HG03196 (cell line): ENCODE data around the gene BCL2L1.
"Not testable (repeated sequence)": the region's sequence is repeated elsewhere in the genome, so short reads cannot be mapped to it uniquely, and the experiment has no call there.

Source experiments
- ATAC-seq: cut with Tn5 transposase; IDR thresholded peaks from one replicate; pipeline ENCODE4 v1.9.1; 2021; ENCODE audit not compliant: unreplicated experiment

The BCL2L1 gene

DNA sequence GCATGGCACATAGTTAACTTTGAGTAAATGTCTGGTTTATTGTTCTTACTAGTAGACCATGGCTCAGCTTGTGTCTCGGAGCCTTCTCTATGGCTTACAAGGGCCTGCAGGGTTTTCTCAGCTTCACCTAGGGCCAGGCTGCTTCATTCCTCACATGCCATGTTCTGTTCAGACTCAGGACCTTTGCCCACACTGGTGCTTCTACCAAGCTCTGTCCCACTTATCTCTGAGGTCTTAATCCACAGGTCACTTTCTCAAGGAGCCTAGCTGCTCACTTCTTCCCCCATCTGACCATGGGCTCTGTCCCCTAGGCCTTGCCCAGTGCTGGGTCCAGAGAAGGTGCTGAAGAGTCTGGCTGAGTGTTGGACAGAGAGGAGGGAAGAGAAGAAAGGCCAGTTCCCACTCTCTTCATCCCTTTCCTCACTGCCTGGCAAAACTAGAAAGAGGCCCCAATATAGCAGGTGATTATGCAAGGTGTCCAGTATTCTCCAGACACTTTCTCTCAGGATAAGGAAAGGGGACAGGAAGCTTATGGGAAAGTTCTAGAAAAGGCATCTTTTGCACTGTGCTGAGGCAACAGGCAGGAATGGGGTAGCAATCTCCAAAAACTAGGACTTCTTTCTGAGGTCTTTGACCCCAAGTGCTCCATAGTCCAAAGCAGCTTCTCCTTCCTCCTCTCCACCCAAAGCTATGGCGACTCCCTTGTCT, 45.0 kb downstream of the BCL2L1 start:
- no peak for ATAC-seq

DNA sequence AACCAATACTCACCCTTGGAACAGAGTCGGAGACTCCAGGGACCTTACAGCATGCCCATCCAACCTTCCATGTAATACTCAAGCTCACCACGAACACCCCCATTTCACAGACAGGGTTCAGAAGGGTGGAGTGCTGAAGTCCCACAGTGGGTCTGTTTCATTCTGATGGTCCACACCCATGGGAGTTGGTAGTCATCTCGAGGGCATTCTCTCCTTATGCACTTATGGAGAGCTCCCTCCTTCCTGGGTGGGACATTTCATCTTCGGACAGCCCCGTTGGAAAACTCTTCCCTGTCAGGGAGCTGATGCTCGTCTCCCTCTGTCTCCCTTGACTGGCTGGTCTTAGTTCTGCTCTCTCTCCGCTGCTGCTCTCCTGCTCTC, 46.1 kb downstream of the BCL2L1 start:
- ATAC-seq = no peak

DNA sequence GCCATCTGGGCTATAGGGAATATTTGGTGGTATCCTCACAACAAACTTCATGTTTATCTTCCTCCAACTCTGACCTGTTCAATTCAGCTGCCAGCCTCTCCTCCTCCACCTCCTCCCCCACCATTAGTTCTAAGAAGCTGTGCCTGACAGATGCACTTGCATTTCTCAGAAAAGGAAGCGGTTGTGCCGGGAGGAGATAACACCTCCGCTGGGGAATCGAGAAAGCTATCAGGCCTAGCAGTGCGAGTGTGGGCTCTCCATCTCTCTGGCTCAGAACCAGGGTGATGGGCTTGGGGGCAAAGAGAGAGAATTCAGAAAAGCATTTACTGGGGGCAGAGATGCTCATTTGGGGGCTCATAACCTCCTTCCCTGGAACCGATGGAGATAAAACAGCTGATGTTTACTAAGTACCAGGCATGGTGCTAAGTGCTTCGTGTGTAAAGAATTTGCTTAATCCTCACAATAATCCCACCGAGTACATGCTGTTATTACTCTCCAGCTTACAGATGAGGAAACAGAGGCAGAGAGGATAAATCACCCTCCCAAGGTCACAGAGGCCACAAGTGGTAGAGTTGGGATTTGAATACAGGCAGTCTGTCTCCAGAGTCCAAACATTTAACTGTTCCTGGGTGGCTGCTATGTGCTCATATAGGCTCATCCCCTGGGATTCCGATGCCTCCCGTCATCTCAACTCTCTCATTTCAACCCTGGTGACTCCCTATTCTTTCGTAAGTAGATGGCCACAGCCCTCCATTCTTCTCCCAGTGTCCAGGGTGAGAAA, 46.6 kb downstream of the BCL2L1 start:
- ATAC-seq = peak; percentile 42

DNA sequence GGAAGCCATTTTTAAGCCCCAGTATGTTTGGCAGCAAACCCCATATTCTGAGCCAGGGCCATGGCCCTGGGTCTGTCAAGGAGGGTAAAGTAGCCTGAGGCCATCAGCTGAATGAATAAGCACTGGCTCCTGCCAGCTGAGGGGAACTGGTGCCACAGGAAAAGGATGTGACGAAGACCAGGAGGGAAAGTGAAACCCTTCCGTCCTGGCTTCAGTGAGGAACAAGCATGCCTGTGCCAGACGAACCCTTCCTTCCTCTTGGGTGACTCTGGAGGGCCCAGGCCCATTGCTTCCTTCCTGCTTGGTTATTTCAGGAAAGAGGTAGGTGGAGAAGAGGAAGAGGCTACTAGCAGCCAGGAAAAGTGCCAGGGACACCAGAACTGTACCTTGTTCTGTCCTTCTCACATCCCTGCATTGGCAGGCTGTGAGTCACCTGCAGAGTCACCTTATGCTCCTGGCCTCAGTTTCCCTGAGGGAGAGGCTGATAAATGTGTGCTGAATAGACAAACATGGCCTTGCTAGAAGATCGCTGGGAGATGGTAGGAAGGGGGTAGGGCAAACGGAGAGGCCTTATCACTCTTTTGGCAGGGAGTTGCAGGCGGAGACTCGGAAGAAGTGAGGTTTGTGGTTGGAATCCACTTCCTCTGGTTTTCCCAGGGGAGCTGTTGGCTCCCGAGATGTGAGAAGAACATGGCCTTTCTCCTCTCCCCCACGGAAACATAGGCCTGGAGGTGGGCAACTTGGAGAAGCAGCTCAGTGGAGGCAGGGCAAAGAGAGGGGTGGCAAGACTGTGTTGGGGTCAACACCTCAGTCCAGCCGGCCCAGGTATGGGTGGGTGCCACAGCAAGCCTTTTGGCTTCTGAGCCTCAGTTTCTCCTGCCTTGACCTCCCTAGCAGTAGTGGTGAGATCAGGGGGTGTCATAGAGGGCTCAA, 47.5 kb downstream of the BCL2L1 start:
- ATAC-seq = peak; percentile 57

DNA sequence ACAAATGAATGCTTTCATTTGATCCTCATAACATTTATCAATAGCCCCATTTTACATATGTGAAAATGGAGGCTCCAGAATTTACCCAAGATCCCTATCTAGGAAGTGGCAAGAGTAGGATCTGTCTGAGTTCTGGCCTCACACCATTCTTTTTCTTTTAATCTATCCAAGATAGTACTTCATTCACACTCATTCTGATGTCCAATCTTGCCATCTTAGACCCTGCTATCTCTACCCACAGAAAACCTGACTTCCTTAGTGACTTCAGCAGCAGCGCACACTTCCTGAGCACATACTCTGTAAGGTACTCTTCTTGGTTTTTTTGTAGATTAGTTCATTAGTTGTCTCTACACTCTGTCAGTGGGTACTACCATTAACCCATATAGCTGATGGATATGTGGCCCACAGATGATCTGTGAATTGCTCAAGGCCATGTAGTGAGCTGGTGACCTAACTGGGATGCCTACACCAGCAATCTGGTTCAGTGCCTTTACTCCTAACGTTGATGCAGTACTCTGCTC, 48.7 kb downstream of the BCL2L1 start:
- no peak for ATAC-seq

DNA sequence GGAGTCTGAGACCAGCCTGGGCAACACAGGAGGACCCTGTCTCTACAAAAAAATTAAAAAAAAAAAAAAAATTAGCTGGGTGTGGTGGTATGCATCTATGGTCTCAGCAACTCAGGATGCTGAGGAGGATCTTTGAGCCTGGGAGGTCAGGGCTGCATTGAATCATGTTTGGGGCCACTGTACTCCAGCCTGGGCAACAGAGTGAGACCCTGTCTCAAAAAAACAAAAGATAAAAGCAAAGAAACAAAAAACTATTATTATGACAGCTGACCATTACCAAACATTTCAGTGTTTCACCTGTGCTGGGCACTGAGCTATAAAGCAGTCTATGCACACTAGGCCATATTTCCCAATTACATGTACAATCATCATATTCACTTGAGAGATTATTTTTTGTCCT, 49.2 kb downstream of the BCL2L1 start:
- no peak for ATAC-seq

DNA sequence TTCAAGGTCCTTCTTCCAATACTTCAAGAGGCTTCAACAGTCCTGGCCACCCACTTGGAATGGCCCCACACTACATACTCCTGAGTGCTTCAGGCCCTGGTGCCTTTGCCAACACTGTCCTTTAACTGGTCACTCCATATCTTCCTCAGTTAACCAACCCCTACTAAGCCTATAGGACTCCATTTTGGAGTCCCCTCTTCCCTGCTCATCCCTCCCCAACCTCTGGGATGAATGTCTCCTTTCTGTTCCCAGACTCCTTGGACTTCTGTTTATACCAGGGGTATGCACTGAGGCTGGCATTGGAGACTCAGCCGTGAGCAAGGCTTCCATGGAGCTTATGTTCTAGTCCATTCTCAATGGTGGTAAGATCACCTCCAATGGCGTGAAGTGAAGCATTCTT, 51.3 kb downstream of the BCL2L1 start:
- no peak for ATAC-seq

DNA sequence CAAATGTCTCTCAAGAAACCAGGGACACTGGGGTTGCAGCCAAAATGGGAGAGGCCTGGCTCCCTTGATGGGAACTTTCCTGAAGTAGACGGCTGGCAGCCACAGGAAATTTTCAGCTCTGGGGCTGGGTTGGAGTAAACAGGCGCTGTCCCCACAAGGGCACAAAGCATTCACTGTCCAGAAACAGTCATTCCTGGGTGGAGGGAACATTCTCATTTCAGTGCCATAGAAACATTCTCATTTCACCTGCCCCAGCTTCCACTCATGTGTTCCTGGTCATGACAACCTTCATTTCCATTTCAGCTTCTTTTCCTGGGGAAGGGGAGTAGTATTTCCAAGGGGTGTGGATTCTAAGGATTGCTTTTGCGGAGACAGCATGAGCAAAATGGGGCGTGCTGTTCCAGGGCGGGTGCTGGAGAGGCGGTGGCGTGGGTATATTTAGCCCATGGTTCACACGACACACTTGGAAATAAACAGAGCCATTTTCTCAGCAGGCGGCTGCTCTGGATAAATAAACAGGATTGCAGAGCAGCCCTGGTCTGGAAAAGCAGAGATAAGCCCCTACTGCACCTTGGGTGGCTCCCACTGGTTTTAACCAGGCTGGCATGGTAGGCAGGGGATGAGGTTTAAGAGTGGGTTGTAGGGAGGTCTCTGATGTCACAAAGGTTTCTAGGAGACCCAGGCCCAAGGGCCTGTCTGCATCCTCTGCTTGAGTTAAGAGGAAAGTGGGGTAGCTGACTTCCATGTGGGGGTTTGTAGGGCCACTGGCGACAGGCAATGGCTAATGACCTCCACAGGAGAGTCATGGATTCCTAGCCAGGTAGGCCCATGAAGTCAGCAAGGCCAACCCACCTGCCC, 52.1 kb downstream of the BCL2L1 start:
- no peak for ATAC-seq

DNA sequence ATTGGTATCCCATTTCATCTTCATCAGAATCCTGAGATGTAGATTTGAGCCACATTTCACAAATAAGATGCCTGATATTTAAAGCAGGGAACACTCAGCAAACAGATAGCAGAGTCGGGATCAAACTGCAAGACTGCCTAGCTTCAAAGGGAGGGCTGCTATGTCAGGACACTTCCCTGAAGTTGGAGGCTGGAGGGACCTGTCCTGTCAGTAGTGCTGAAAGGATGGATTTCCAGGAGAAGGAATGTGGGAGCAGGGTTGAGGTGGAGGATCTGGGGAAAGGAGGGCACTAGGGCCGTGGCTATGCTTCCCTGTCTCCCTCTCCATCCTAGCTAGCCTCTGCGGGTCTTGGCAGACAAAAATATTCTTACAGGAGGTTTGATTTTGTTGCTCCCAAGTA, 52.8 kb downstream of the BCL2L1 start:
- ATAC-seq = no peak

DNA sequence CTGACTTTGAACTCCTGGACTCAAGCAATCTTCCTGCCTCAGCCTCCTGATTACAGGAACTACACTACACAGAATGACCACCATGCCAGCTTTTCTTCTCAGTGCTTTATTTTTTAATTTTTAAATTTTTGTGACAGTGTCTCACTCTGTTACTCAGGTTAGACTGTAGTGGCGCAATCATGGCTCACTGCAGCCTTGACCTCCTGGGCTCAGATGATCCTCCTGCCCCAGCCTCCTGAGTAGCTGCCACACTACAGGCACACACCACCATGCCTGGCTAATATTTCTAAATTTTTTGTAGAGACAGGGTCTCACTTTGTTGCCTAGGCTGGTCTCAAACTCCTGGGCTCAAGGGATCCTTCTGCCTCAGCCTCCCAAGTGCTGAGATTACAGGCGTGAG, 53.7 kb downstream of the BCL2L1 start:
- ATAC-seq = not testable (repeated sequence)

DNA sequence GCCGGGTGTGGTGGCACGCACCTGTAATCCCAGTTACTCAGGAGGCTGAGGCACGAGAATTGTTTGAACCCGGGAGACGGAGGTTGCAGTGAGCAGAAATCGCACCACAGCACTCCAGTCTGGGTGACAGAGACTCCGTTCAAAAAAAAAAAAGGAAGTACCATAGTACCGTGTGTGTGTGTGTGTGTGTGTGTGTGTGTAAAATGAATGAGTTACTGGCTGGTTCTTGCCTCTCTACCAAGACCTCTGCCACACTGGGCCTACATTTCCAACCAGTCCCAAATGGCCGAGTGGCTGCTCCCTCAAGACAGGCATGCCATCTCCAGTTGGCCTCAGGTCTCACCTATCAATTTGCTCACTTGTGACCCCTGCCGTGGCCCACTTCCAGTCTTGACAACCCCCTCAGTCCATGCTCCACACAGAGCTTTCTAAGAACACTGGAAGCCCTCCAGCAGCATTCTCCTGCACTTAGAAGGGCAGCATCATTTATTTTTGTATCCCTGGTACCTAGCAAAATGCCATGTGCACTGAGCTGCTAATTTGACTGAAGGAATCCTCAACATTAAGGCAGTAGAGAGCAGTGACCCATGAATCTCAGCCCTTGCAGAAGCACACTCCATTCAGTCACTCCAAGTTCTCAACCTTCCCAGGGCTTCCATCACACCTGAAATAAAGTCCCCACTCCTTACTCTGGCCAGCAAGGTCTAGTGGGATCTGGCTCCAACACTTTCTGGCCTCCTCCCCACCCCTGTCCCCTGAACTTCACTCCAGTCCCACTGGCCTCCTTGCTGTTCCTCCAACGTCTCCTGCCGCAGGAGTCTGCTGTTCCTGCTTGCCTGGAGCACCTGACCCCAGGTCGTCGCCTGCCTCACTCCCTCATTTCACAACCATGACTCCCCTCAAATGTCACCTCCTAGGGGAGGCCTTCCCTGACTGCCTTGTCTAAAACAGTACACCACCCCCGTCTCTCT, 55.1 kb downstream of the BCL2L1 start:
- ATAC-seq = no peak

DNA sequence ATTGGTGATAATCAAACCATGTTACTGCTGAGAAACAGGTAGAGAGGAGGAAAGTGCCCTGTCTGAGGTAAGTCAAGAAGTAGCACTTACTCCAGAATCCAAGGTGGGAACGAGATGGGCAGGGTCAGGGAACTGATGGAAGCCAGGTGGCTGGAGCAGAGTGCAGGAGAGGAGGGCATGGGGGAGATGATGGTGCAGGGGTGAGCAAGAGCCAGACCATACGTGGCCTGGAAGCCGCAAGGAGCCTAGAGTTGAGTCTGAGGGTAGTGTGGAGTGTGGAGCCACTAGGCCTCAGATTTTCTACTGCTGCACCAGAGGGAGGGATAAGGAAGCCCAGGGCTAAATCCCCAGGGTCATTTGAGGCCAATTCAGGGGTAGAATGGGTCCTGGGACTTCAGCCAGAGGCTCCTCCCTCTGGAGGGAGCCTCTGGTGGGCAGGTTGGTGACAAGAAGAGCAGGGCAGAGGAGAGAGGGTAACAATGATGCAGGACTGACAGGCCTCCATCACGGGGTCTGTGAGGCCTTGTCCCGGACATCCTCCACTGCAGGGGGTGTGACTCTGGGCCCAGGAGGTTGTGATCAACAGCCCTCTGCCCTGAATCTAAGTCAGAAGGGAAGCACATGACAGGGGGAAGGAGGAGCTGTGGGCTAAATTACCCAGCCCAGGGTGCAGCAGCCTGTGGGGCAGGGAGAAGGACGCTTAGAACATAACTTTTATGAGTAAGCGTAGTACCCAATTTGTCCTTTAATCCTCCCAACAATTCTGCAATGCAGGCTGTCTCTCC, 56.2 kb downstream of the BCL2L1 start:
- no peak for ATAC-seq

DNA sequence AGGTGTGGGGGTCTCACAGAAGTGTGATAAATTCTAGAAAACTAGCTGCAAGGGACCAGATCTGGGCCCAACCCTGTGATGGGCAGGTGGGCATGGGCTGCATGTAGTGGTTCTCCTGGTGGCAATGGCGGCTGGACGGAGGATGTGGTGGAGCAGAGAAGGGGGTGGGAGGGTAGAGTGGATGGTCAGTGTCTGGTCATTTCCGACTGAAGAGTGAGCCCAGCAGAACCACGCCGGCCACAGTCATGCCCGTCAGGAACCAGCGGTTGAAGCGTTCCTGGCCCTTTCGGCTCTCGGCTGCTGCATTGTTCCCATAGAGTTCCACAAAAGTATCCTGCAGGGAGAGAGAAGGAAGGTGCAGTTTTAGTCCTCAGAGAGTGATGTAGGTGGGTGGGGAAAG, 56.9 kb downstream of the BCL2L1 start:
- no peak for ATAC-seq

DNA sequence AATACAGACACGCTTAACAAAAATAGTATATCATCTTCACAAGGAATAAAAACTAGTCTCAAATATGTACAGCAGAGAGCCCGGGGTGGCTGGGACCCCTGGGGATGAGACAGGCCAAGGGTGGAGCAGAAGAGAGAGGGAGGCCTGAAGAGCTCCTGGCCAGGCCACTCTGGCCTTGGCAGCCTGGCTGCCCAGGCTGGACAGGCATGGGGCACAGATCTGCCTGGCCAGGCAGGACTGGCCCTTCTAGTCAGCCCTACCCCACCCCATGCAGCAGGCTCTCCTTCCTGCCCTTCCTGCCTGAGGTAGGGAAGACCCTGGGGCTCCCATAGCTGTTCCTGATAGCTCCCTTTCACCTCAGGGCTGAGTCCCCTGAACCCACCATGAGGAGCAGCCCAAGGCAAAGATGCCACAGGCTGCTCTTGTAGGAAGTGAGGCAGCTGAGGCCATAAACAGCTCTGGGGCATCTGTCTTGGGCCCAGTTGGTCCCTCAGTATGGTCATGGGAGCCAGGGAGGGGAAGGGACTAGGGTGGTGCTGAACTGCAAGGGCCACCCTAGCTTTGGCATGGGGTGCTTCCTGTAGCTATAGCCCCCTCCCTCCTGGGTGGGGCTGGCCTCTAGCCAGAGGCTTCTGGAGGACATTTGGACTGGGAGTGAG, 57.8 kb downstream of the BCL2L1 start:
- no peak for ATAC-seq

DNA sequence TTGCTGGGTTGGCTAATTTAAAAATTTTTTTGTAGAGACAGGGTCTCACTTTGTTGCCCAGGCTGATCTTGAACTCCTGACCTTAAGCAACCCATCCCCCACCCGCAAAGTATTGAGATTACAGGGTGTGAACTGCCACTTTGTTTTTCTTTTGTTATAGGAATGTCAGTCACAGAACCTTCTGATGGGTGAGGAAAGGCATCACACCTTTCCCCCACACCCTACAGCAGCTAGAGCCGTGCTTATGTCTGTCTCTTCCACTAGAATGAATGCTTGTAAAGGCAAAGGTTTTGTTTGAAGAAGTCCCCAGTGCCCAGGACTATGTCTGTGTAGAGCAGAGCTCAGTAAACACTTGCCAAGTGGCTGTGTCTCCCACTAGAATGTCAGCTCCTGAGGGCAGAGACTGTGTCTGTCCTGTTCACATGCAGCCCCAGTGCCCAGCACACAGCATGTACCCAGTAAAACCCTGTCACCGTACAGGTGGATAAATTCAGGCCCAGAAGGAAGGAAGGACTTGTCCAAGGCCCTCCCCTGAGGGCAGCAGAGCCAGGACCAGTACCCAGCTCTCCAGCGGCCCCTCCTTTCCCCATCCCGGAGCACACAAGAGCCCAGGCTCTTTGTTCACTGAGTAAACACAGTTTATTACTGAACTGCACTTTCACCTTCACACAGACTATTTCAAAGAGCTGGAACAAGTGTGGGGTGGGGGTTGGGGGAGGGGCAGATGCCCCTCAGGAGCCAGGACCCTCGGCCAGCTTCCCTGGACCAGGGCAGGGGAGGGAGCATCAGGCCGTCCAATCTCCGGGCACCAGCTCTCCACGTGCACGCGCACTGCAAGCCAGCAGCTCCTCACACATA, 58.6 kb downstream of the BCL2L1 start:
- no peak for ATAC-seq

DNA sequence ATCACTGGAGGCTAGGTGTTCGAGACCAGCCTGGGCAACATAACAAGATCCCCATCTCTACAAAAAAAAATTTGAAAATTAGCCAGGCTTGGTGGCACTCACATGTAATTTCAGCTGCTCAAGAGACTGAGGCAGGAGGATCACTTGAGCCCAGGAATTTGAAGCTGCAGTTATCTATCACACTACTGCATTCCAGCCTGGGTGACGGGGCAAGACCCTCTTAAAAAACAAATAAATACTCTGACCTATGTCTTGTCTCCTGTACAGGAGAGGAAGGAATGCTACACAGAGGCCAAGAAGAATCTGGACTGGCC, 59.2 kb downstream of the BCL2L1 start:
- ATAC-seq = no peak

DNA sequence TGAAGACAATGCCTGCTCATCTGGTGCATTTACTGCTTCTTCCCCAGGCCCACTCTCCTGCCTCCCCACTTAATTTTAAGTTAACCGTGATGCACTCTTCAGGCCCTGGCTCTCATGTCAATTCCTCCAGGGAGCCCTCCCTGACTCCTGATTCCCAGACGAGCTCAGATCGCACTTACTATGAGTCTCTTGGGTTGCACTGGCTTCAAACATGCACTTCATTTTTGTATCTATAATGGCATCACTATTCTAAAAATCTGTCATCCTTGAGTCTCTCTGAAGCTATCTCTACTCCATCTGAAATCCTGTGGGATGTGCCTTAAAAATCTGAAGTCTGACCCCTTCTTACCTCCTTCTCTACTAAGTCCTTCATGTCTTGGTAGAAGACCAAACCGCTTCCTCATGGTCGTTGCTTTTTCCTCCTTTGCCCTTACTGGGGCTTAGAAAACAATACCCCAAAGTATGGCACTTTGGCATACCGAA, 60.3 kb downstream of the BCL2L1 start:
- ATAC-seq = no peak
